Measurements from ENCODE around the gene ZNF678.

ZNF678 gene

DNA sequence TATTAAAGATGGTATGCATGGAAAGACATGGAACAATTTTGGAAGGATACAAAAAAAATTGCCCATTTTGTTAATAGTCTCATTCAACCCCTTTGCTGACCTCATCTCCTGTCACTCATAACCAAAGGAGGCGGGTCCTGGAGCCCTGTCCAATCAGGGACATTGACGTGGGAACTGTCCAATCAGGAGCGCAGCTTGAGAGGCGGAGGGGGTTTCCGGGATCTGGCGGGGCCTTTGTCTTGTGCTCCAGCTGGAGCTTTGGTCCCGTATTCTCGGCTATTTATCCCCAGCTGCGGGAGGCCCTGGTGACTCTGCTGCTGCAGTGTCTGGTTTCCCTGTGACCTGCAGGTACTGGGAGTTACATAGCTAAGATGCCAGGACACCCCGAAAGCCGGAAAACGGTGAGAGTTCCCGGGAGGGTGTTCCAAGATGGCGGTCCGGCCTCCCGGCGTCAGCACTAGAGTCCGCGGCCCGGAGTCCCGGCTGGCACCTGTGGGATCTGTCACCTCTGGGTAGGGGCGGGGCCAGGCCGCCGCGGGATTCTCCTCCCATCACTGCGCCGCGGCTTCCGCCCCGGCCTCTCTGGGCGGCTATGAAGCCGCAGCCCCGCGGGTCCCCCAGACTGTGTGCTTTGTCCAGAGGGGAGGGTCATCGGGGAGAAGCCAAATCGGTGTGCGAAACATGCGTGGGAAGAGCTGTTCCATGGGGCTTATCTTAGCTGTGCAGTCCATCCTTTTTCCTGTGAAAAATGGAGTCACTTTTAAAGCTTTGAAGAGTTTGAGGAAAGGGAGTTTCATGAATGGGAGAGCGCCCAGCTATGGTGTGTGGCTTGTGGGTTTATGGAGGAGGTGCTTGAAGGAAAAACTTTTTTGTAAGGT is at the start of gene ZNF678:
TSS of gene ZNF678 (plus strand) at position 233 of the 878 bp plus-strand sequence. CDS start 87,436 bp downstream, outside the sequence.
- peak; percentile 95 for DNase-seq (ENCODE audit: low read depth)
- TF ChIP-seq, protein P1, sequence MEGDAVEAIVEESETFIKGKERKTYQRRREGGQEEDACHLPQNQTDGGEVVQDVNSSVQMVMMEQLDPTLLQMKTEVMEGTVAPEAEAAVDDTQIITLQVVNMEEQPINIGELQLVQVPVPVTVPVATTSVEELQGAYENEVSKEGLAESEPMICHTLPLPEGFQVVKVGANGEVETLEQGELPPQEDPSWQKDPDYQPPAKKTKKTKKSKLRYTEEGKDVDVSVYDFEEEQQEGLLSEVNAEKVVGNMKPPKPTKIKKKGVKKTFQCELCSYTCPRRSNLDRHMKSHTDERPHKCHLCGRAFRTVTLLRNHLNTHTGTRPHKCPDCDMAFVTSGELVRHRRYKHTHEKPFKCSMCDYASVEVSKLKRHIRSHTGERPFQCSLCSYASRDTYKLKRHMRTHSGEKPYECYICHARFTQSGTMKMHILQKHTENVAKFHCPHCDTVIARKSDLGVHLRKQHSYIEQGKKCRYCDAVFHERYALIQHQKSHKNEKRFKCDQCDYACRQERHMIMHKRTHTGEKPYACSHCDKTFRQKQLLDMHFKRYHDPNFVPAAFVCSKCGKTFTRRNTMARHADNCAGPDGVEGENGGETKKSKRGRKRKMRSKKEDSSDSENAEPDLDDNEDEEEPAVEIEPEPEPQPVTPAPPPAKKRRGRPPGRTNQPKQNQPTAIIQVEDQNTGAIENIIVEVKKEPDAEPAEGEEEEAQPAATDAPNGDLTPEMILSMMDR (IDR thresholded peaks at IDR 0.05; ENCODE audit: low read length, missing control alignments), result no peak

DNA sequence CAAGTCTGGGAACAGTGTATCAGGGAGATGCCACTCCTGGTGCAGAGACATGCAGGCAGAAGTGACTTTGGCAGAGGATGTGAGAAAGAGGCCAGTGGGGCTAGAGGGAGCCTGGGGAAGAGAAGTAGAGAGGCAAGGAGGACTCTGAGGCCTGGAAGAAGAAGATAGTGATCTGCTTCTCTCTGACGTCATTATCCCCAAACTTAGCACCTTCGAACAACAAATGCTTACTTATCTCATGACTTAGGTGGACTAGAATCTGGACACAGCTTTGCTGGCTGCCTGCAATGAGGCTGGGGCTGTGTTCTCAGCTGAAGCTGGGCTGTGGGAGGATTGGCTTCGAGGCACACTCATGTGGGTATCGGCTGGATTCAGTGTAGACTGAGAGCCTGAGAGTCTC is 44.5 kb upstream of the ZNF678 start:
- TF ChIP-seq, protein P1 (IDR thresholded peaks at IDR 0.05; ENCODE audit: low read length, missing control alignments), result no peak
- no peak overlapping the region for H3K4me3 ChIP-seq (replicated peaks; ENCODE audit: low read depth, low read length)
- no peak for DNase-seq (ENCODE audit: low read depth)

More for the DNA sequence above, at the start of gene ZNF678:
- H3K4me3 ChIP-seq (replicated peaks; ENCODE audit: low read depth, low read length), result peak within 1 kb of the TSS; percentile 65

DNA sequence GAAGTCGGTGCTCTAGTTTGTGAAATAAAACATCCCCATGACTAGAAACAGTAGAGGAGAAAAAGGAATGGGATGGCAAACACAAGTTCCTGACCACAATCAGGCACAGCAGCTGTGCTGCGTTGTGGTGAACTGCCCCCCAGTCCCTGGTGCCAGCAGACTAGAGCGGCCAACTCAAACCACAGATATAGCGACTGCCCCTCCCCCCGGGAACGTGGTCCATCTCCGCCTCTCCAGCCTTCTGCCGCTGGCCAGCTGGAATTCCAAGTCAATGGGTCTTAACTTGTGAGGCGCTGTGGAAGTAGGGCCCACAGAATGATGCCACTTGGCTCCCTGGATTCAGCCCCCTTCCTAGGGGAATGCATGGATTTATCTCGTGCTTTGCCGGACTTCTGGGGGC is 41.6 kb upstream of the ZNF678 start:
- TF ChIP-seq, protein P1 (IDR thresholded peaks at IDR 0.05; ENCODE audit: low read length, missing control alignments), result no peak
- H3K4me3 ChIP-seq (replicated peaks; ENCODE audit: low read depth, low read length), result no peak overlapping the region
- DNase-seq (ENCODE audit: low read depth), result no peak

DNA sequence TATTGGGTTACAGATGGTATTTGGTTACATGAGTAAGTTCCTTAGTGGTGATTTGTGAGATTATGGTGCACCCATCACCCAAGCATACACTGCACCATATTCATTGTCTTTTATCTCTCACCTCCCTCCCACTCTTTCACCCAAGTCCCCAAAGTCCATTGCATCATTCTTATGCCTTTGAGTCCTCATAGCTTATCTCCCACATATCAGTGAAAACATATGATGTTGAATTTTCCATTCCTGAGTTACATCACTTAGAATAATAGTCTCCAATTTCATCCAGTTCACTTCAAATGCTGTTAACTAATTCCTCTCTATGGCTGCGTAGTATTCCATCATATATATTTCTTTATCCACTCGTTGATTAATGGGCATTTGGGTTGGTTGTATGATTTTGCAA is 36.8 kb upstream of the ZNF678 start:
- TF ChIP-seq, protein P1 (IDR thresholded peaks at IDR 0.05; ENCODE audit: low read length, missing control alignments), result no peak
- DNase-seq (ENCODE audit: low read depth), result no peak
- H3K4me3 ChIP-seq (replicated peaks; ENCODE audit: low read depth, low read length), result no peak overlapping the region

DNA sequence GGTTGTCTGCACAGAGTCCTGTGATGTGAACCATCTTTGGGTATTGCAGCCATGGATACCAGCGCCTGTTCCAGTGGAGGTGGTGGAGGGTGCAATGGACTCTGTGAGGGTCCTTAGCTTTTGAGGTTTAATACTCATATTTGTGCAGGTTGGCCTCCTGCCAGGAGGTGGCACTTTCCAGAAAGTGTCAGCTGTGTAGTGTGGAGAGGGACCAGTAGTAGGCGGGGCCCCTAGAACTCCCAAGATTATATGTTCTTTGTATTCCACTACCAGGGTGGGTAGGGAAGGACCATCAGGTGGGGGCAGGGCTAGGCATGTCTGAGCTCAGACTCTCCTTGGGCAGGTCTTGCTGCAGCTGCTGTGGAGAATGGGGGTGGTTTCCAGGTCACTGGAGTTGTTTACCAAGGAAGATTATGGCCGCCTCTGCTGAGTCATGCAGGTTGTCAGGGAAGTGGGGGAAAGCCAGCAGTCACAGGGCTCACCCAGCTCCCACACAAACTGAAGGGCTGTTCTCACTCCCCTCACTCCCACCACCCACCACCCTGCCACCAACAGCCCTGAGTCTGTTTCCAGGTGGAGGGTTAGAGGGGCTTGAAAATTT is 31.2 kb upstream of the ZNF678 start:
- TF ChIP-seq, protein P1 (IDR thresholded peaks at IDR 0.05; ENCODE audit: low read length, missing control alignments), result no peak
- DNase-seq (ENCODE audit: low read depth), result no peak
- H3K4me3 ChIP-seq (replicated peaks; ENCODE audit: low read depth, low read length), result no peak overlapping the region

DNA sequence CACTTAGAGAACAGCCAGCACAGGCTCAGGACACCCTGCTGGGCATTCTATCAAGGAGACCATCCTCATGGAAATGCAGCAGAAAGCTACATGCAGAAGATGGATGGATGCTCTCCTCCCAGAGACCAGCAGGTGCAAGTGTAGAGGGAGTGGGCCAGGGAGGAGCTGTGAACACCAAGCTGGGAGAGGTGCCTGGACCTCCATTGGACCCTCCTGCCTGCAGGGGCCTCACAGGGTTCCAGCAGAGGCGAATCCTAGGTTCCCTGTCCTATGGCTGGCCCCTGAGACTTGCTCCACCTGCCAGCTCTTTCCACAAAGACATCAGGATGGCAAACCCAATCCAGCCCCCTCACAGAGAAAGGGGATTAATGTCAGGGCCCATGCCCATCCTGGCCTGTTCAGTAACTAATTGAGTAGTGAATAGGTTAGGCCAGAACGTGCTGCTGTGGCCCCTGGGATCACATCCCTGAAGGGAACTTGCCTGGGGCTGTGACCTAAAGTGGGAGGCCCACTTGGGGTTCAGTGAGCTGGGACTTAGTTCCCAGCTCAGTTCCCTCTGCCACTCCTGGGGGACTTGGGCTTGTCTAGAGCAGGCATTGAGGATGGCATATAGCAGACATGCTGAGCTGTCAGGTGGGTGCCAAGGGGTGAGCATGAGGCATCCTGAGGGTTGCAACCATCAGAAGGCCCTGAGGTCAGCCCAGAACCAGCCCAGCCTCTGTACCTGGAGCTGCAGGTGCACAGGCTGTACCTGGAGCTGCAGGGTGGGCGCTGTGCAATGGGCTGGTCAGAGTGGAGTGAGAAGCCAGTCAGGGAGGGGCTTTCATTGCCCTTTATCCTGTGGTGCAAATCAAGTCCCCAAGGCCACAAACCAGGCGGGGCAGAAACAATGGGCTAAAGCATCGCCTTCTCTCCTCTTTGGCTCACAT is 22.9 kb upstream of the ZNF678 start:
- DNase-seq (ENCODE audit: low read depth), result no peak
- H3K4me3 ChIP-seq (replicated peaks; ENCODE audit: low read depth, low read length), result no peak overlapping the region
- TF ChIP-seq, protein P1 (IDR thresholded peaks at IDR 0.05; ENCODE audit: low read length, missing control alignments), result no peak

All from fibroblast of pulmonary artery (primary cell).